Small intestine (tissue), 16 donors: ENCODE measurements around the gene ACTRT3. TPM values are rescaled to one million over a fixed set of nuclear protein-coding genes. Genes with fewer than 3 reads are reported as not detected.
A peak's percentile ranks its signal among the peaks of the same experiment; 100 is the strongest.

ENCODE experiments used
- DNase-seq, 2 donors: peaks; one replicate each; pipeline versions ENCODE4 v3.0.0 to v3.0.0-alpha.2; 2013
- FAIRE-seq: peaks from 2 replicates; lab custom pipeline; 2012; peaks lifted over from hg19 to GRCh38; lab: Jason Lieb, UNC
- H3K27ac ChIP-seq, 3 donors: one replicate each; pipeline ENCODE4 v1.5.1; 2013; ENCODE audit warnings: low read length in 2 of 3, mild to moderate bottlenecking in 2 of 3, control low read depth in 1 of 3, inconsistent platforms in 1 of 3, low read depth in 1 of 3, moderate library complexity in 1 of 3
- H3K27me3 ChIP-seq, 3 donors: one replicate each; pipeline ENCODE4 v1.6.1; 2013; ENCODE audit warnings: low read length in 3 of 3, inconsistent platforms in 1 of 3; ENCODE audit not compliant: control insufficient read depth in 3 of 3, insufficient read depth in 3 of 3
- H3K36me3 ChIP-seq, 3 donors: one replicate each; pipeline ENCODE4 v1.6.1; 2013; ENCODE audit warnings: low read length in 3 of 3, inconsistent platforms in 1 of 3, low read depth in 1 of 3, mild to moderate bottlenecking in 1 of 3, moderate library complexity in 1 of 3; ENCODE audit not compliant: control insufficient read depth in 3 of 3, insufficient read depth in 2 of 3
- H3K4me1 ChIP-seq, 3 donors: one replicate each; pipeline ENCODE4 v1.6.1; 2013; ENCODE audit warnings: low read length in 2 of 3, inconsistent platforms in 1 of 3, low read depth in 1 of 3, mild to moderate bottlenecking in 1 of 3, moderate library complexity in 1 of 3; ENCODE audit not compliant: control insufficient read depth in 3 of 3, insufficient read depth in 2 of 3
- H3K4me3 ChIP-seq, 3 donors: one replicate each; pipeline ENCODE4 v1.5.1; 2013; ENCODE audit warnings: low read length in 3 of 3, control low read depth in 1 of 3, inconsistent platforms in 1 of 3, low read depth in 1 of 3, mild to moderate bottlenecking in 1 of 3, moderate library complexity in 1 of 3
- H3K9me3 ChIP-seq, 2 donors: one replicate each; pipeline ENCODE4 v1.6.1; 2013; ENCODE audit warnings: low read depth in 1 of 2, low read length in 1 of 2; ENCODE audit not compliant: control insufficient read depth in 2 of 2, insufficient read depth in 1 of 2
- WGBS, 3 donors: extraction: QIAGEN DNeasy Blood & Tissue Kit; methylation state at CpG; one replicate each; pipeline ENCODE4 v1.1.7; 2013; 5-methylcytosine and 5-hydroxymethylcytosine counted together
- long read RNA-seq, 10 donors: transcript quantifications; one replicate each; lab custom pipeline, GENCODE V29; 2026
- polyA plus RNA-seq, 4 donors: library from polyadenylated mRNA; stranded (reverse) in 3 of 4; unstranded in 1 of 4; fragments of 200-250 nt in 3 of 4; fragments of 120-200 nt in 1 of 4; gene quantifications; one replicate each; pipeline versions ENCODE4 v1.2.1 to v1.2.3, GENCODE V29; 2013
- donor health status: healthy with polysubstance abuse.
- donor health status: control.
- donor health status: control.
- donor health status: Bipolar disorder and iron deficiency.
- donor health status: healthy.

ACTRT3 gene
- 10 to 100 TPM in 1 of 4 donors, 1 to 10 TPM in 3; 1.3 to 13.6 (median 1.7) TPM for polyA plus RNA-seq
- long read RNA-seq, donor 1: 0 reads
- long read RNA-seq, donor 2, partial matches to known transcripts: 0 of 1 reads
- long read RNA-seq, donor 2, other reads (novel, unspliced or antisense): 0 of 1 reads
- long read RNA-seq, donor 3, partial matches to known transcripts: 0 of 2 reads
- long read RNA-seq, donor 3, other reads (novel, unspliced or antisense): 0 of 2 reads
- long read RNA-seq, donor 4: 0 reads
- long read RNA-seq, donor 5: 0 reads
- long read RNA-seq, donor 6, partial matches to known transcripts: 0 of 2 reads
- long read RNA-seq, donor 6, other reads (novel, unspliced or antisense): 0 of 2 reads
- long read RNA-seq, donor 7: 0 reads
- long read RNA-seq, donor 8: 0 reads
- long read RNA-seq, donor 9, partial matches to known transcripts: 0 of 4 reads
- long read RNA-seq, donor 9, other reads (novel, unspliced or antisense): 0 of 4 reads
- long read RNA-seq, donor 10, partial matches to known transcripts: 0 of 2 reads
- long read RNA-seq, donor 10, other reads (novel, unspliced or antisense): 0 of 2 reads

- Histone ChIP-seq H3K36me3 (peaks cover 0 to 3% (median 2%) of the 10 kb centered on the region in 3 donors), H3K4me1 (peaks cover 0 to 6% (median 0%) of the 10 kb centered on the region in 3 donors), H3K27ac (peak within 1 kb of the TSS; percentile 75 to 92 (median 92)), H3K27me3 (no peaks in the 10 kb centered on the region), H3K4me3 (peak within 1 kb of the TSS; percentile 16 to 61 (median 57)), H3K9me3 (peaks cover 0 to 7% of the 10 kb centered on the region in 2 donors)
- DNase-seq (peak; percentile 75 to 92), FAIRE-seq (no peak)
- WGBS, 3 donors: 0 to 2% (median 2%) methylated on average over 43 to 51 of the region's 51 CpGs
Observed at GRCh38 chr3:169769287-169770181, at the start of gene ACTRT3. ACTRT3 (minus strand) TSS chr3:169769561; CDS start chr3:169769520, 41 bp downstream.

- DNase-seq (no peak), FAIRE-seq (no peak)
- H3K9me3 ChIP-seq: no peaks in the 10 kb centered on the region
- H3K4me1 ChIP-seq: no peaks in the 10 kb centered on the region
- no peaks in the 10 kb centered on the region for H3K36me3 ChIP-seq
- H3K27ac ChIP-seq: no peak overlapping the region
- peaks cover 0 to 5% (median 3%) of the 10 kb centered on the region in 3 donors for H3K27me3 ChIP-seq
- H3K4me3 ChIP-seq: no peak overlapping the region
- 73 to 91% (median 81%) methylated on average over 2 of the region's 2 CpGs for WGBS, 3 donors
Observed at GRCh38 chr3:169818316-169818715, 49.0 kb upstream of the ACTRT3 start.

GRCh38 chr3:169815590-169816150 is 46.3 kb upstream of the ACTRT3 start:
- H3K4me1 ChIP-seq: peaks cover 0 to 8% (median 0%) of the 10 kb centered on the region in 3 donors
- 93 to 98% (median 94%) methylated on average over 4 of the region's 4 CpGs for WGBS, 3 donors
- DNase-seq (no peak), FAIRE-seq (no peak)
- no peaks in the 10 kb centered on the region for H3K36me3 ChIP-seq
- peaks cover 0 to 10% (median 0%) of the 10 kb centered on the region in 3 donors for H3K27me3 ChIP-seq
- no peak overlapping the region for H3K4me3 ChIP-seq
- H3K9me3 ChIP-seq: no peaks in the 10 kb centered on the region
- H3K27ac ChIP-seq: no peak overlapping the region

- 50 to 55% (median 53%) methylated on average over 27 of the region's 27 CpGs for WGBS, 3 donors
- DNase-seq: peak; percentile 40 to 75
Observed at GRCh38 chr3:169813757-169814517, 44.6 kb upstream of the ACTRT3 start.

GRCh38 chr3:169813278-169813677 is 43.9 kb upstream of the ACTRT3 start:
- H3K4me1 ChIP-seq: peaks cover 0 to 8% (median 0%) of the 10 kb centered on the region in 3 donors
- H3K4me3 ChIP-seq: peak overlapping the region in 2 of 3 donors; percentile 54 to 65
- no peaks in the 10 kb centered on the region for H3K36me3 ChIP-seq
- no peaks in the 10 kb centered on the region for H3K9me3 ChIP-seq
- no peak for FAIRE-seq
- H3K27me3 ChIP-seq: peaks cover 0 to 10% (median 0%) of the 10 kb centered on the region in 3 donors
- no peak overlapping the region for H3K27ac ChIP-seq
- no peak for DNase-seq
- 34 to 46% (median 44%) methylated on average over 8 of the region's 8 CpGs for WGBS, 3 donors

More at GRCh38 chr3:169813757-169814517, 44.6 kb upstream of the ACTRT3 start:
- Histone ChIP-seq H3K36me3 (no peaks in the 10 kb centered on the region), H3K4me1 (peaks cover 0 to 8% (median 0%) of the 10 kb centered on the region in 3 donors), H3K27me3 (peaks cover 0 to 10% (median 0%) of the 10 kb centered on the region in 3 donors), H3K9me3 (no peaks in the 10 kb centered on the region), H3K27ac (peak overlapping the region in 1 of 3 donors; percentile 40), H3K4me3 (peak overlapping the region in 2 of 3 donors; percentile 54 to 65)
- no peak for FAIRE-seq

- no peaks in the 10 kb centered on the region for H3K9me3 ChIP-seq
- no peak for FAIRE-seq
- no peaks in the 10 kb centered on the region for H3K36me3 ChIP-seq
- peak within 1 kb of the TSS; percentile 39 to 65 (median 54) for H3K4me3 ChIP-seq
- H3K27me3 ChIP-seq: peaks cover 0 to 5% (median 0%) of the 10 kb centered on the region in 3 donors
- H3K4me1 ChIP-seq: peaks cover 0 to 8% (median 0%) of the 10 kb centered on the region in 3 donors
- peak; percentile 74 to 77 for DNase-seq
- peak within 1 kb of the TSS; percentile 24 to 64 (median 54) for H3K27ac ChIP-seq
- WGBS, 3 donors: 4 to 6% (median 4%) methylated on average over 33 to 56 of the region's 56 CpGs
Observed at GRCh38 chr3:169812332-169813235, 43.2 kb upstream of the ACTRT3 start, which contains the start of the genes LRRC34 and LRRIQ4. LRRC34 (minus strand) TSS chr3:169812904; CDS start chr3:169812548, 356 bp downstream. LRRIQ4 (plus strand) TSS chr3:169812870; CDS start chr3:169821922, 9,052 bp downstream.
